ENCODE results near the gene AK4.

GRCh38 chr1:65258106-65258505 is 110.1 kb downstream of the AK4 start:
- TF ChIP-seq, protein P1, sequence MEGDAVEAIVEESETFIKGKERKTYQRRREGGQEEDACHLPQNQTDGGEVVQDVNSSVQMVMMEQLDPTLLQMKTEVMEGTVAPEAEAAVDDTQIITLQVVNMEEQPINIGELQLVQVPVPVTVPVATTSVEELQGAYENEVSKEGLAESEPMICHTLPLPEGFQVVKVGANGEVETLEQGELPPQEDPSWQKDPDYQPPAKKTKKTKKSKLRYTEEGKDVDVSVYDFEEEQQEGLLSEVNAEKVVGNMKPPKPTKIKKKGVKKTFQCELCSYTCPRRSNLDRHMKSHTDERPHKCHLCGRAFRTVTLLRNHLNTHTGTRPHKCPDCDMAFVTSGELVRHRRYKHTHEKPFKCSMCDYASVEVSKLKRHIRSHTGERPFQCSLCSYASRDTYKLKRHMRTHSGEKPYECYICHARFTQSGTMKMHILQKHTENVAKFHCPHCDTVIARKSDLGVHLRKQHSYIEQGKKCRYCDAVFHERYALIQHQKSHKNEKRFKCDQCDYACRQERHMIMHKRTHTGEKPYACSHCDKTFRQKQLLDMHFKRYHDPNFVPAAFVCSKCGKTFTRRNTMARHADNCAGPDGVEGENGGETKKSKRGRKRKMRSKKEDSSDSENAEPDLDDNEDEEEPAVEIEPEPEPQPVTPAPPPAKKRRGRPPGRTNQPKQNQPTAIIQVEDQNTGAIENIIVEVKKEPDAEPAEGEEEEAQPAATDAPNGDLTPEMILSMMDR (IDR thresholded peaks at IDR 0.05), result no peak
- no peak for TF ChIP-seq EP300 (IDR thresholded peaks at IDR 0.05)
- no peak for TF ChIP-seq POLR2A (IDR thresholded peaks at IDR 0.05)
- no peak for TF ChIP-seq POLR2AphosphoS5 (IDR thresholded peaks at IDR 0.05)

All from gastroesophageal sphincter (tissue), 3 donors.